Transverse colon (tissue), 4 donors: Measurements from ENCODE around the gene CFAP99.
"Not testable (repeated sequence)": the region's sequence is repeated elsewhere in the genome, so short reads cannot be mapped to it uniquely, and the experiment has no call there.

Experiments used
- POLR2A ChIP-seq: fragments of 450-650 bp; IDR thresholded peaks from one replicate; pipeline ENCODE4 v1.6.1; 2016; ENCODE audit warnings: antibody characterized with exemption, mild to moderate bottlenecking, moderate library complexity
- POLR2AphosphoS5 ChIP-seq, 3 donors: sonication (generic); formaldehyde crosslinking; IDR thresholded peaks; one replicate each; pipeline ENCODE4 v1.6.1; 2016; ENCODE audit warnings: antibody characterized with exemption in 3 of 3
- TF ChIP-seq, protein P1 (sequence below), 5 experiments: fragments of 200-600 bp in 3 of 5; fragments of 450-650 bp in 2 of 5; sonication (generic) in 3 of 5; IDR thresholded peaks; 1 replicate in 2 of 5; 2 replicates in 3 of 5; pipeline ENCODE4 v1.5.1; 2016 to 2017; ENCODE audit warnings: antibody characterized with exemption in 5 of 5, inconsistent platforms in 3 of 5, mild to moderate bottlenecking in 2 of 5, moderate library complexity in 1 of 5

GRCh38 chr4:2465544-2465943, 46.8 kb downstream of the CFAP99 start:
- not testable (repeated sequence) for TF ChIP-seq POLR2AphosphoS5 (IDR thresholded peaks at IDR 0.05); POLR2A
- TF ChIP-seq, protein P1, sequence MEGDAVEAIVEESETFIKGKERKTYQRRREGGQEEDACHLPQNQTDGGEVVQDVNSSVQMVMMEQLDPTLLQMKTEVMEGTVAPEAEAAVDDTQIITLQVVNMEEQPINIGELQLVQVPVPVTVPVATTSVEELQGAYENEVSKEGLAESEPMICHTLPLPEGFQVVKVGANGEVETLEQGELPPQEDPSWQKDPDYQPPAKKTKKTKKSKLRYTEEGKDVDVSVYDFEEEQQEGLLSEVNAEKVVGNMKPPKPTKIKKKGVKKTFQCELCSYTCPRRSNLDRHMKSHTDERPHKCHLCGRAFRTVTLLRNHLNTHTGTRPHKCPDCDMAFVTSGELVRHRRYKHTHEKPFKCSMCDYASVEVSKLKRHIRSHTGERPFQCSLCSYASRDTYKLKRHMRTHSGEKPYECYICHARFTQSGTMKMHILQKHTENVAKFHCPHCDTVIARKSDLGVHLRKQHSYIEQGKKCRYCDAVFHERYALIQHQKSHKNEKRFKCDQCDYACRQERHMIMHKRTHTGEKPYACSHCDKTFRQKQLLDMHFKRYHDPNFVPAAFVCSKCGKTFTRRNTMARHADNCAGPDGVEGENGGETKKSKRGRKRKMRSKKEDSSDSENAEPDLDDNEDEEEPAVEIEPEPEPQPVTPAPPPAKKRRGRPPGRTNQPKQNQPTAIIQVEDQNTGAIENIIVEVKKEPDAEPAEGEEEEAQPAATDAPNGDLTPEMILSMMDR (IDR thresholded peaks at IDR 0.05): not testable (repeated sequence)
